Stomach smooth muscle (tissue), 2 donors: ENCODE measurements around the gene CHD9NB.
A peak's percentile ranks its signal among the peaks of the same experiment; 100 is the strongest.
"Not testable (repeated sequence)": the region's sequence is repeated elsewhere in the genome, so short reads cannot be mapped to it uniquely, and the experiment has no call there.

Experiments used
- H3K27ac ChIP-seq: one replicate; pipeline ENCODE4 v1.7.0; 2013; ENCODE audit warnings: mild to moderate bottlenecking, low read length, inconsistent platforms
- H3K27me3 ChIP-seq, 2 donors: one replicate each; pipeline ENCODE4 v1.7.0; 2013; ENCODE audit warnings: low read length in 2 of 2; ENCODE audit not compliant: insufficient read depth in 2 of 2, control insufficient read depth in 1 of 2
- H3K36me3 ChIP-seq, 2 donors: one replicate each; pipeline ENCODE4 v1.7.0; 2013; ENCODE audit warnings: low read length in 2 of 2; ENCODE audit not compliant: control insufficient read depth in 2 of 2, insufficient read depth in 2 of 2
- H3K4me1 ChIP-seq: one replicate; pipeline ENCODE4 v1.7.0; 2013; ENCODE audit warnings: low read length; ENCODE audit not compliant: control insufficient read depth, insufficient read depth
- H3K4me3 ChIP-seq, 2 donors: one replicate each; pipeline ENCODE4 v1.7.0; 2013; ENCODE audit warnings: low read length in 2 of 2
- H3K9ac ChIP-seq, 2 donors: one replicate each; pipeline ENCODE4 v1.7.0; 2013; ENCODE audit warnings: low read length in 2 of 2, mild to moderate bottlenecking in 1 of 2
- H3K9me3 ChIP-seq, 2 donors: one replicate each; pipeline ENCODE4 v1.7.0; 2013; ENCODE audit warnings: low read length in 2 of 2; ENCODE audit not compliant: control insufficient read depth in 2 of 2
- donor health status: healthy.
- donor health status: Pancreatic carcinoma.

Gene CHD9NB

DNA sequence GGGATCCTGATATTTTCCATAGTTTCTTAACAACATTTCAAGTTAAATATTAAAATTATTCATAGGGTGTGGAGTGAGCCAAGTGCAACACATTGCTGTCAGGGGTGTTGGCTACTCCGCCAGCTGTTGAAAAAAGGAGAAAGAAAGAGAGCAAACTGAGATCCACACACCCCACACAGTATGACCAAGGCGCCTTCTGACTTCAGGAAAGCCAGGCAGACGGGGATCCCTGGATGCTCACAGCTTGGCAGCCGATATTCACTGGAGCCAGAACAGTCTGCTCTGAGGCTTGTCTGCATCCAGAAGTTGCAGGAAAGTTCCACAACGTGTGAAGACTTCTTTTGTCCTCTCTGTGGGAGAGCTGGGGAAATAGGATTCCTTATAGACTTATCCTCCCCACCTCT is 9.3 kb downstream of the CHD9NB start:
- Histone ChIP-seq H3K4me3 (peak overlapping the region in 1 of 2 donors; percentile 22), H3K27ac (peak overlapping the region; percentile 31), H3K9ac (no peak overlapping the region), H3K36me3 (no peaks in the 10 kb centered on the region), H3K27me3 (peaks cover 0 to 17% of the 10 kb centered on the region in 2 donors), H3K9me3 (no peaks in the 10 kb centered on the region), H3K4me1 (peaks cover 5% of the 10 kb centered on the region)

- Histone ChIP-seq H3K9ac (no peak overlapping the region), H3K36me3 (no peaks in the 10 kb centered on the region), H3K4me1 (peaks cover 5% of the 10 kb centered on the region), H3K9me3 (no peaks in the 10 kb centered on the region), H3K27ac (peak overlapping the region; percentile 31), H3K27me3 (peaks cover 2 to 17% of the 10 kb centered on the region in 2 donors), H3K4me3 (peak overlapping the region in 1 of 2 donors; percentile 3)
These were observed 10.4 kb downstream of the CHD9NB start for GRCh38 chr16:53042235-53042701.

DNA sequence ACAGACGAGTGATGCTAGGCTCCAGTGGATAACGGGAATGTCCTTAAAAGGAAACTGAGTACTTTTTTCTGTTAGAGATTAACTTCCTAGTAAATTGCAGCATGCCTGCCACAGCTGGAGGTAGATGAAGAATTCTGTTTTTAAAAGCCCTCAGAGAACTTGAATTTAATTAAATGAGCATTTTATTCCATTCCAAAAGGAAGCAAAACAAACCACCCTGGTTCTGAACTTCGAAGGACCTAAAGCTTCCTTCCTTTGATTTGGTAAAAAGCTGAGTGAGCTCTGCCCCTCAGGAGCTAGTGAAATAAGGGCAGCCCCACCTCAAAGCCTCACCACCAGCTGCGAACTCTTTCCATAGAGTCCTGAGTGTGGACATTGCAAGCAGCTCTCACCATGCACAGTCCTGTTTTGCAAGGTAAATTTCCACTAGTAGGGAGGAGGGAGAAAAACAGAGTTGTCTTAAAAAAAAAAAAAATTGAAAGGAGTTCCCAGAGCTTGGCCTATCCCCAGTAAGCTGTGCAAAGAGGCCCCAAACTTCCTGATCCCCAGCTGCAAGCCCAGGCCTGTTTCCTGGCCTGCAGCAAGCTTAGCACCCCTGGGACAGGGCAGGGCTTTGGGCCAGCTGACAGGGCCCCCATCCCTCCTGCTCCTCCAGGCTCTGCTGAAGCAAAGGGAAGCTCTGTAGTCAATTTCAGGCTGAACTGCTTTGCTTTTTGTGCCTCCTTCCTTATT is 11.2 kb downstream of the CHD9NB start:
- H3K4me1 ChIP-seq, result peaks cover 5% of the 10 kb centered on the region
- peak overlapping the region in 1 of 2 donors; percentile 3 for H3K4me3 ChIP-seq
- H3K27ac ChIP-seq, result peak overlapping the region; percentile 31

DNA sequence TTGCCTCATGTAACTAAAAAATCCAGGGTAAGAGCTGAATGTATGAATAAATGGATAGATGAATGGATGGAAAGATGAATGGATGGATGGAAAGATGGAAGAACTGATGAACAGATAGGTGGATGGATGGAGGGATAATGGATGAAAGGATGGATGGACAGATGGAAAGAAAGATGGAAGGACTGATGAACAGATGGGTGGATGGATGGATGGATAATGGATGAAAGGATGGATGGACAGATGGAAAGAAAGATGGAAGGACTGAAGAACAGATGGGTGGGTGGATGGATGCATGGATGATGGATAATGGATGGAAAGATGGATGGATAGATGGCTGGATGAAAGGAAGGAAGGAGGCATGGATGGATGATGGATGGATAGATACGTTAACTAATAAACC is 11.9 kb downstream of the CHD9NB start:
- H3K27me3 ChIP-seq, result peaks cover 2 to 12% of the 10 kb centered on the region in 2 donors
- H3K4me3 ChIP-seq, result no peak overlapping the region
- H3K9me3 ChIP-seq, result no peaks in the 10 kb centered on the region
- H3K27ac ChIP-seq, result no peak overlapping the region
- H3K36me3 ChIP-seq, result no peaks in the 10 kb centered on the region
- no peak overlapping the region for H3K9ac ChIP-seq
- H3K4me1 ChIP-seq, result peaks cover 5% of the 10 kb centered on the region

More for the DNA sequence above, 11.2 kb downstream of the CHD9NB start:
- peaks cover 2 to 17% of the 10 kb centered on the region in 2 donors for H3K27me3 ChIP-seq
- no peaks in the 10 kb centered on the region for H3K36me3 ChIP-seq
- no peaks in the 10 kb centered on the region for H3K9me3 ChIP-seq
- H3K9ac ChIP-seq, result peak overlapping the region in 1 of 2 donors; percentile 7

- H3K27me3 ChIP-seq, H3K36me3 ChIP-seq, H3K9ac ChIP-seq, H3K27ac ChIP-seq, H3K4me3 ChIP-seq, H3K4me1 ChIP-seq, H3K9me3 ChIP-seq: not testable (repeated sequence)
These were observed 16.0 kb downstream of the CHD9NB start for GRCh38 chr16:53036711-53037110.

DNA sequence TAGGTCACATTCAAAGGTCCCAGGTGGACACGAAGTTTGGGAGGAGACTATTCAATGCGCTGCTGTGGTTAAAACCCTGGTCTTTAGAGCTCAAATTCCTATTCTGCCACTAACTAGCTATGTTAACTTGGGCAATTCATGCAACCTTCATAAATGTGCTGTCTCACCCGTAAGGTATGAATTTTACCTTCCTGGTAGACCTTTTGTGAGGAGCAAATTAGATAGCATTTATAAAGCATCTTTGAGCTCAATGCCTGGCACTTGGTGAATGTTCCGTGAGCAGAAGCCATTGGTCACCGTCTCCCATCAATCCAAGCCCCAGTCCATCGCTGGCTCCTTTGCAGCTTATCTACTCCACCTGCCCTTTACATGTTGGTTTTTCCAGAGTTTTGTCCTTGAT is 16.6 kb downstream of the CHD9NB start:
- Histone ChIP-seq H3K9me3 (no peaks in the 10 kb centered on the region), H3K27me3 (peaks cover 0 to 8% of the 10 kb centered on the region in 2 donors), H3K9ac (no peak overlapping the region), H3K4me3 (no peak overlapping the region), H3K36me3 (no peaks in the 10 kb centered on the region), H3K4me1 (no peaks in the 10 kb centered on the region), H3K27ac (no peak overlapping the region)

GRCh38 chr16:53035176-53035942 is 17.3 kb downstream of the CHD9NB start:
- H3K36me3 ChIP-seq, result no peaks in the 10 kb centered on the region
- no peaks in the 10 kb centered on the region for H3K4me1 ChIP-seq
- H3K9me3 ChIP-seq, result no peaks in the 10 kb centered on the region
- peaks cover 0 to 8% of the 10 kb centered on the region in 2 donors for H3K27me3 ChIP-seq
- H3K27ac ChIP-seq, result no peak overlapping the region
- H3K9ac ChIP-seq, result no peak overlapping the region
- no peak overlapping the region for H3K4me3 ChIP-seq

- H3K27ac ChIP-seq, result no peak overlapping the region
- no peaks in the 10 kb centered on the region for H3K4me1 ChIP-seq
- H3K27me3 ChIP-seq, result peaks cover 0 to 8% of the 10 kb centered on the region in 2 donors
- no peak overlapping the region for H3K9ac ChIP-seq
- H3K4me3 ChIP-seq, result no peak overlapping the region
- H3K9me3 ChIP-seq, result no peaks in the 10 kb centered on the region
- no peaks in the 10 kb centered on the region for H3K36me3 ChIP-seq
These were observed 18.4 kb downstream of the CHD9NB start for GRCh38 chr16:53034306-53034705.

GRCh38 chr16:53031323-53031942 is 21.3 kb downstream of the CHD9NB start:
- H3K27ac ChIP-seq, result no peak overlapping the region
- H3K9me3 ChIP-seq, result no peaks in the 10 kb centered on the region
- H3K4me1 ChIP-seq, result no peaks in the 10 kb centered on the region
- no peak overlapping the region for H3K9ac ChIP-seq
- H3K36me3 ChIP-seq, result no peaks in the 10 kb centered on the region
- H3K4me3 ChIP-seq, result no peak overlapping the region
- peaks cover 0 to 6% of the 10 kb centered on the region in 2 donors for H3K27me3 ChIP-seq

- no peak overlapping the region for H3K27ac ChIP-seq
- no peak overlapping the region for H3K9ac ChIP-seq
- H3K9me3 ChIP-seq, result no peaks in the 10 kb centered on the region
- no peaks in the 10 kb centered on the region for H3K36me3 ChIP-seq
- H3K4me1 ChIP-seq, result no peaks in the 10 kb centered on the region
- H3K27me3 ChIP-seq, result peaks cover 0 to 3% of the 10 kb centered on the region in 2 donors
- no peak overlapping the region for H3K4me3 ChIP-seq
These were observed 22.7 kb downstream of the CHD9NB start for GRCh38 chr16:53029971-53030370.
